ENCODE results near the gene RNF214.

RNF214 gene

DNA sequence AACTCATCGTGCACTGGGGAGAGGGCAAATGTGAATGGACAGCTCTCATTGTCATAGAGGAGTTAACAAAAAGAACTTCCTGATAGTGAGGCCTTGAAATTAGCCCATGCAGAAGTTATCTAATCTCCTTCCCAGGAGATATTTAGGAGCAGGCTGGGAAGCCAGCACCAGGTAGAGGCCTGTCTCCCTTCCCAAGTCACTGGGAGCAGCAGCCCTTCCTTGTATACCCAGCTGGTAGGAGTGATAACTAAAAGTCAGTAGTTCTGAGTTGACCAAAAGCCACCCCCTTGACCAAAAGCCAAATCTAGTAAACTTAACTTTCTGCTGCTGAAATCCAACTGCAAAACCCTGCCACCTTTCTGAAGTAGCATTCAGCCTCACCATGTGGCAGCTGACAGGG is 57.3 kb downstream of the RNF214 start:
- DNase-seq = no peak

DNA sequence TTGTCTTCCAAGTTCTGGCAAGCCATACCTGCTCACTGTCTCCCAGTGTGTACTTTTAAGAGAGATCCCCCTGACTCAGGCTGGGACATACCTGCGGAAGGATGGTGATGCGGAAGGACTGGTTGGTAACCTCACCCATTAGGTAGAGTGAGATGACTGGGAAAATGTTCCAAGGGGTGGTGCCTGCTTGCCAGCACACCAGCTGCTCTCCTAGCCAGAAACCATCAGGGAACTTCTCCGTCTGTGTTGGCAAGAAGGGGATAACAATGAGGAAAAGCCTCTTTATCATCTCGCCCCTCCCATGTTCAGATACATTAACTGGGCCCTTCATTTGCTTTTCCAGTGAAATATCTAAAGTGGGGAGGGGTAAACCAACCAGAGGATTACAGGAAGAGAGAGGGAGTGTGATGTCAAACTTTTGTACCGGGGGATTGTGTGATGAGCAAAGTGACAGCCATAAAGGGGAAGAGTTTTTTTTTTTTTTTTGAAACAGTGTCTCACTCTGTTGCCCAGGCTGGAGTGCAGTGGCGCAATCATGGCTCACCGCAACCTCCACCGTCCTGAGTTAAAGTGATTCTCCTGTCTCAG is 58.4 kb downstream of the RNF214 start, which contains the start of gene BACE1-AS:
BACE1-AS (plus strand) TSS at position 538 of the 588 bp plus-strand sequence.
- DNase-seq = no peak

DNA sequence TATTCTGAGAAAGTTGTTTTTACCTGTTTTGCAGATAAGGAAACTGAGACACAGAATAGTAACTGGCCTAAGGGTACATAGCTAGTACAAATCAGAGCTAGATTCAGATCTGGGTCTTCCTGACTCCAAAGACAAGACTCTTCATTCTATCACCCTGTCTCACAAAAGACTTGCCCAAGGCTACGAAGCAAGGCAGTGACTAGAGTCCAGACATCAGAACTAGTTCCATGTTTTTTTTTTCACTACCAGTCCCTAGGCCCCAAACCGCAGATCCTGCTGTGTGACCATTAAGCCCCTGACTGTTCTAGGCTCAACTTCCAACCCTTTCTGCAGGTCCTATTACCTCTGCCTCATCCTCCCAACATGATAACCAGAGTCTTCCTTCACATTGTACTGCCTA is 60.1 kb downstream of the RNF214 start:
- DNase-seq = no peak

- DNase-seq = no peak
Observed at GRCh38 chr11:117295438-117296137, 63.1 kb downstream of the RNF214 start.

DNA sequence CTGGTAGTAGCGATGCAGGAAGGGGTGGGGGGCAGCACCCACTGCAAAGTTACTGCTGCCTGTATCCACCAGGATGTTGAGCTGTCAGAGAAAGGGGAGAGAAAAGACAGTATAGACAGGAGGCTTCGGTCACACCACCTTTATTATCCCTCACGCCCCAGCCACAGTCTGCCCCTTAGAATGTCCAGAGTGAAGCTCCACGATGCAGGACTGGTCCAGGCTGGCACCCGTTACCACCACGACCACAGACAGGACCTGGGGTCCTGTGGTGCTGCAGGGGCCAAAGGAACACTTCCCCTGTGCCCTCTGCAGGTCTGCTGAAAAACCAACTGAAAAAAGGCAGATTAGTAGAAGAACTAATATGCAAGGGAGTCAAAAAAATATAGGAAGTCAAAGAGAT is 64.4 kb downstream of the RNF214 start:
- no peak for DNase-seq

DNA sequence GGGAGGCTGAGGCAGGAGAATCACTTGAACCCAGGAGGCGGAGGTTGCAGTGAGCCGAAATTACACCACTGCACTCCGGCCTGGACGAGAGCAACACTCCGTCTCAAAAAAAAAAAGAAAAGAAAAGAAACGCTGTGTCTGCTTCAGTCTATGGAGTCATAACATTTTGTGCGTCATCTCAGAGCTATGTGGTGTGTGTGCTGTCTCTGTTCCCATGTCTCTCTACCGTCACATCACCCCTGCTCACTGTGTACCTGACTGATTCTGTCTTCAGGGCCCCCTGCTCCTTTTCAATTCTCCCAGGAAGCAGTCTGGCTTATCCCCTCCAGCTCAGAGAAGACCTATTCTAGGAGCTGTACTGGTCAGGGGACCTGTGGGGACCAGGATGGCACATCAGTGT is 65.7 kb downstream of the RNF214 start:
- no peak for DNase-seq

DNA sequence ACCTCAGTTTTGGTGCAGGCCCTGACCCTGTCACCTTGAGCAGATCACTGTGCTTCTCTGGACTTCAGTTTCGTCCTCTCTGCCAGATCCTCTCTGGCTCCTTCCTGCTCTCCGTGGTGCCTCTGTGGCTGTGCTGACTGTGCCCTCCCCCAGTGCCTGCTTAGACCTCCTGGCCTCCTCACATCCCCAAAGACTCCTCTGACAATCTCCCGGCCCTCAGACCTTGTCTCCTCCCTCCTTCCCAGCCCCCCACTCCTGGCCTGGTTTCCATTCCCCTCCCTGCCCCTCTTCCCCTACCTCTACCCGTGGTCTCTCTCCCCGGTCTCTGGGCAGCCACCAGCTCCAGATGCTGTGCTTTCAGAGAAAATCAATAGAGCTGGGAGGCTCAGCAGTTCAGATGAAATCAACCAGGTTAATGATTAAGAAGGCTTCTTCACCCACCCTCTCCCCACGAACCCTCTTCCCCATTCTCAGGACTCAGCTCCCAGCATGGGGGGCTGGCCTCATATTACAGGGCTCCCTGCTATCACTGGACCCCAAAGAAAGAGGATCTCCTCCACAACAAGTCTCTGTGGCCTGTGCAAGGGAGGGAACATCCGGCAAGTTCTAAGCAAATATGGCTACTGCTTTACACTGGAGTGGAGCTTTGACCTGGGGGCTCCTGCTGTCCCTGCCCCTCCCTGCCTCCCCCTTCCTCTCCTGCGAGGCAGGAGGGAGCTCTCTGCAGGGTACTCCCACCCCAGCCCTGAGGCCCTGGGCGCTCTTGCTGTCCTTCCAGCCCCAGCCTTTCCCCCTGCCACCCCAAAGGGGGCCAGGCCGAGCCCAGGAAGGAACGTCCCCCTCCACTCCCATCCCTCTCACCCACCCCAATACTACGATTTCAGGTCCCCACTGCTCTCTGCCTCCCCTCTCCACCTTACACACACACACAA is 67.1 kb downstream of the RNF214 start:
- DNase-seq = no peak

DNA sequence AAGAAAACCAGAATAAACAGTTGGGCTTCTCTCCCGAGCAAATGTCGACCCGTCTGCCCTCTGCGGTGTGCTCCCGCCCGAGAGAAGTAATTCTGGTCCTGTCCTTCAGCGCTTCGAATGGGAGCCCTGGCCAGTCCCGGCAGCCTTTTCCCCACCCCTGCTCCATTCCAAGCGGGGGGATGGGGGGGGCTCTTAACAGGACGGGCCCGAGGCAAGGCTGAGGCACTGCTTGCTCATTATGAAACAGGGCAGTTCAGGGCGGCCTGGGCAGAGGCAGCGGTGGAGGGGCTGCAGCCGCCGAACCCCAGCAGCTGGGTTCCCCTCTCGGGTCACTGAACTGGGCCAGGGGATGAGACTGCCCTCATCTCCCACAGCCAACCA is 67.8 kb downstream of the RNF214 start:
- no peak for DNase-seq

GRCh38 chr11:117300773-117301172 is 68.3 kb downstream of the RNF214 start:
- no peak for DNase-seq

GRCh38 chr11:117302228-117302627 is 69.8 kb downstream of the RNF214 start:
- no peak for DNase-seq

- DNase-seq = no peak
Observed at GRCh38 chr11:117303101-117303500, 70.6 kb downstream of the RNF214 start.

DNA sequence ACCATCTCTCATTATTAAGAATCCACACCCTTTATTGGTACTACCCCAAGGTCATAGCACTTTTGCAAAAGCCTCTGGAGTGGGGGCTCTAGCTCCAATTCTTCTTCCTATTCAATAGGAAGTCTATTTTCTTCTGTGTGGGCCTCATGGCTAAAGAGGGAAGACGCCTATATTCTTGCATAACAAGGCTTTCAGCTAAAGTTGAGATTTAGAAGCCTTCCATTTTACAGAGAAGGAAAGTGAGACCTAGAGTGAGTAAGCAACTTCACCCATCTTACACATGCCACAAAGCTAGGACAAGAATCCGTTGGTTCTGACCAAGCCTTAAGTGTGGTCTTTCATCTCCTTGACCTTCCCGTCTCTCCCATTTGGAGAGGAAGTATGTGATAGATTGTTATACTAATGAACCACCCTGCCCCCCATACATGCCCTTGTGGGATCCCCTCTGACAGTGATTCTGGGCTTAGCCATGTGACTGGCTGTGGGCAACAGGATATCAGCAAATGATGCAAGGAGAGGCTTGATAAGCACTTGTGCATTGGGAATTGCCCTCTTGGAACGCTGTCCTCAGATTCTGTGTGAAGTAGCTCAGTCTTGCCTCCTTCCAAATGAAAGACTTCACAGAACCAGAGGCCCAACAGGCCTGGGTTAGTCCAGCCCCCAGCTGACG is 71.3 kb downstream of the RNF214 start:
- DNase-seq = no peak

- DNase-seq = no peak
Observed at GRCh38 chr11:117305145-117305544, 72.7 kb downstream of the RNF214 start.

GRCh38 chr11:117309310-117309709 is 76.8 kb downstream of the RNF214 start:
- no peak for DNase-seq

GRCh38 chr11:117313091-117313490 is 80.6 kb downstream of the RNF214 start:
- no peak for DNase-seq

DNA sequence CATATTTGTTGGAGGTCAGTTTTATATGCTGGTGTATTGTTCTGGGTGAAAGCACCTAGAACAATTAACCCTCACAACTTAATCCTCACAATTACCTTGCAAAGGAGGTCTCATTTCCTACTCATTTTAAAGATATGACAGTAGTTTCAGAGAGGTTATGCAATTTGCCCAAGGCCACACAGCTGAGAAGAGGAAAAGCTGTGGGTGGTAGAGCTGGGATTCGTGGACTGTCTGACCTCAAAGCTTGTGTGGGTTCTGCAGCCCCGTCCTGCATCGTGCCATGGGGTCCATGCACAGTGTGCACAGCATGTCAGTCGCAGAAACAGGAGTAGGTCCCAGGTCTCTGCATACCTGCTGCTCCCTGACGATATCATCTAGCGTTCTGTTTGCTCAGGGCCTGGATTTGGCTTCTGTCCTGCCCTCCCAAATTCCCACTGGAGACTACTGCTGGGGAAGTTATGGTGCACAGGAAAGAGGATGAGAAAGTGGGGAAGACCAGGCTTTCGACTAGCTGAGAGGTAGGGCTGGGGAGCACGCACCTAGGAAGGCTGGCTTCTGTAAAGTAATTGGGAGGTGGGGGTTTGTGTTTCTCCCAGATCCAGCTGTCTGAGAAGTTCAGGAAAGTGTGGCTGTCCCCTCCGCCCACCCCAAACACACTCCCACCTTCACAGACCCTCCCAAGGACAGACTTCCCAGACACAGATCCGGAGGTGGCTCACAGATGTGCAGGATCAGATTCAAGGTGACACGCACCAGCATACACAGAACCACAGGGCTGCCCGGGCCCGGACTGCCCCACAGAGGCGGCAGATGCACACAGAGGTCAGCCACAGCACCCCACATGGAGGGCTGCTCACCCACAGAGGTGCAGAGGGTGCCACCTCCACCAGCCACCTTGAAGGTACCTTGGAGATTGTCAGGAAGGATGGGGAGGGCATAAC is 81.6 kb downstream of the RNF214 start:
- DNase-seq = no peak

DNA sequence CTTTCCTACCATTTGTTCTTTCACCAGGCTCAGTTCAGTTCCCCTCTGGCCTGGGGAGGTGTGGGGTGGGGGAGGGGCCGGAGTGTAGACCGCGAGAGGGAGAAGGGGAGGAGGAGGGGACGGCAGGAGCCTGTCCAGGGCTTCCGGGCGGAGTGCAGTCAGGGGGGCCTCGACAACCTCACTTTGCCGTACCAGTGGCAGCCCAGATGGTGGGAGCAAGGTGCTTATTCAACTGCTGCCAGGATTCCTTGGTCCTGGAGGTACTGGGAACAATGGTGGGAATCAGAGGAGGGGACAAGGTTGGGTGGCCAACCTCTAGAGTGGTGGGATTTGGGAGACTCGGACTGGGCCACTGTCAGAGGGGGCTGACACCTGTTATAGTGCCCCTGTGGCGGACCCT is 82.4 kb downstream of the RNF214 start:
- no peak for DNase-seq

- DNase-seq = peak in 1 of 2 donors; percentile 18
Observed at GRCh38 chr11:117315285-117316196, 83.1 kb downstream of the RNF214 start.

DNA sequence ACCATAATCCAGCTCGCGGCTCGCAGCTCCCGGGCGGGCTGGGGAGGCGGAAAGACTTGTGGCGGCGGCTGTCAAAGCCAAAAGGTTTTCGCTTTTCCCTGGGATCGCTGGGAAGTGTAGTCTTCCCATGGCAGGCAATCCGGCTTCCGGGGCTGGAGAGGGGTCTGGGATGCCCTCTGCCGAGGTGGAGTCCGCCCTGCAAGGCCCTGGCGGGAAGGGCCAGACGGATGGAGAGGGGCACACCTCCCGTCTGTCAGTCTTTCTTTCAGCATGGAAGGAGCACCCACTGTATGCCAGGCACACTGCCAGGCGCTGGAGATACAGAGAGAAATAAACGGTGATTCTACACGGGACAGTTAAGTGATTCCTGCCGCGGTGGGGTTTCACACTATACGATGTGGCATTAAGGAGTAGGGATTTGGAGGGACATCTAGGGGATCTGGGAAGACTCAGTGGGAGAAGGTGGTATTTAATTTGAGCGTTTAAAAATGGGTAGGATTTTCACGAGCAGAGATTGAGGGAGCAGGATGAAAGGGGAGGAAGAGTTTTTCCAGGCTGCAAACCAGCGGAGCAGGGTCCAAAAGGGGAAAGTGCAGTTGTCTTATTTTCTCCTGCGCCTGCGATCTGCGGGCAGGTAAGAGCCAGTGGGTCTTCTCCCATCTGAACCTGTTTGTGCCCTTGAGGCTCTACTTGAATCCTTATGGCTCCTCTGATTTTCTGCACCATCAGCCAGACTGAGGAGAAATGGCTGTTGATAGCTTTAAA is 83.9 kb downstream of the RNF214 start, which contains the start of gene BACE1:
BACE1 (minus strand) TSS at position 60 of the 765 bp plus-strand sequence. CDS start 461 bp downstream, outside the sequence.
- no peak for DNase-seq

DNA sequence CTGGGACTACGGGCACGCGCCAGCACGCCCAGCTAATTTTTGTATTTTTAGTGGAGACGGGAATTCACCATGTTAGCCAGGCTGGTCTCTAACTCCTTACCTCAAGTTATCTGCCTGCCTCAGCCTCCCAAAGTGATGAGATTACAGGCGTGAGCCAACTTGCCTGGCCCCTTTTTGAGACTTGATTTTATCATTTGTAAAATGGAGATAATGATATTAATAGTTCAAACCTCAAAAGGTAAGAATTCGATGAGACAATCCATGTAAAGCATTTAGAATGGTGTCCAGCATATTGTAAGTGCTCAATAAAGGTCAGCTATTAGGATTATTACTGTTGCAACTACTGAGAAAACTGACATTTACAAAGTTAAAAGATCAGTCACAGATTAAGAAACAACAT is 86.3 kb downstream of the RNF214 start:
- no peak for DNase-seq

Measured in CD4-positive, alpha-beta T cell treated with Interferon alpha-2 for 1 hour (primary cell).